ENCODE data around the gene CYP2W1.

- TF ChIP-seq EZH2 (IDR thresholded peaks at IDR 0.05; ENCODE audit: insufficient read depth, poor library complexity, severe bottlenecking), result no peak
- TF ChIP-seq EZH2phosphoT487 (IDR thresholded peaks at IDR 0.05; ENCODE audit: insufficient read depth, low read depth), result no peak
Measured at GRCh38 chr7:996079-996872, 13.3 kb downstream of the CYP2W1 start.

Measured in GM23248 (cell line).